ENCODE data around the gene PTPRN2. TPM values are rescaled to one million over a fixed set of nuclear protein-coding genes. Genes with fewer than 3 reads are reported as not detected.
"Not testable (repeated sequence)": the region's sequence is repeated elsewhere in the genome, so short reads cannot be mapped to it uniquely, and the experiment has no call there.

The PTPRN2 gene
- total and polyA plus RNA-seq, 2 donors (not counting 1 experiment from before 2014, with no cell fraction given): 0.54 to 1.2 TPM

- no peak overlapping the region for H3K9ac ChIP-seq (ENCODE audit: insufficient read depth, low read length)
- no peak for DNase-seq (ENCODE audit: low read depth in 2 of 2)
- H3K79me2 ChIP-seq (ENCODE audit: control insufficient read depth, insufficient read depth, low read length): no peaks in the 10 kb centered on the region
- no peak overlapping the region for H2AFZ ChIP-seq (ENCODE audit: low read length)
- H4K20me1 ChIP-seq (ENCODE audit: control insufficient read depth, extremely low read depth, insufficient read depth, low read length): no peaks in the 10 kb centered on the region
- no peaks in the 10 kb centered on the region for H3K36me3 ChIP-seq (ENCODE audit: control insufficient read depth, insufficient read depth, low read length)
- TF ChIP-seq EZH2 (IDR thresholded peaks at IDR 0.05; ENCODE audit: low read length, missing control alignments): no peak
- TF ChIP-seq, protein P1, sequence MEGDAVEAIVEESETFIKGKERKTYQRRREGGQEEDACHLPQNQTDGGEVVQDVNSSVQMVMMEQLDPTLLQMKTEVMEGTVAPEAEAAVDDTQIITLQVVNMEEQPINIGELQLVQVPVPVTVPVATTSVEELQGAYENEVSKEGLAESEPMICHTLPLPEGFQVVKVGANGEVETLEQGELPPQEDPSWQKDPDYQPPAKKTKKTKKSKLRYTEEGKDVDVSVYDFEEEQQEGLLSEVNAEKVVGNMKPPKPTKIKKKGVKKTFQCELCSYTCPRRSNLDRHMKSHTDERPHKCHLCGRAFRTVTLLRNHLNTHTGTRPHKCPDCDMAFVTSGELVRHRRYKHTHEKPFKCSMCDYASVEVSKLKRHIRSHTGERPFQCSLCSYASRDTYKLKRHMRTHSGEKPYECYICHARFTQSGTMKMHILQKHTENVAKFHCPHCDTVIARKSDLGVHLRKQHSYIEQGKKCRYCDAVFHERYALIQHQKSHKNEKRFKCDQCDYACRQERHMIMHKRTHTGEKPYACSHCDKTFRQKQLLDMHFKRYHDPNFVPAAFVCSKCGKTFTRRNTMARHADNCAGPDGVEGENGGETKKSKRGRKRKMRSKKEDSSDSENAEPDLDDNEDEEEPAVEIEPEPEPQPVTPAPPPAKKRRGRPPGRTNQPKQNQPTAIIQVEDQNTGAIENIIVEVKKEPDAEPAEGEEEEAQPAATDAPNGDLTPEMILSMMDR (conservative IDR thresholded peaks at IDR 0.05 in 1 of 2, IDR thresholded peaks at IDR 0.05 in 1 of 2; ENCODE audit: low read depth in 1 of 2, low read length in 2 of 2): no peak
- no peaks in the 10 kb centered on the region for H3K4me1 ChIP-seq (ENCODE audit: control insufficient read depth, extremely low read depth, insufficient read depth, low read length)
- H3K27ac ChIP-seq (ENCODE audit: insufficient read depth, low read length): no peak overlapping the region
- H3K4me2 ChIP-seq (ENCODE audit: extremely low read depth, insufficient read depth, low read length): no peak overlapping the region
- H3K4me3 ChIP-seq (replicated peaks in 1 of 4; ENCODE audit: control extremely low read depth in 1 of 4, insufficient read depth in 1 of 4, low read depth in 3 of 4, low read length in 4 of 4): no peak overlapping the region
- no peaks in the 10 kb centered on the region for H3K9me3 ChIP-seq (ENCODE audit: control insufficient read depth, insufficient read depth, low read depth, low read length)
- H3K27me3 ChIP-seq (ENCODE audit: control insufficient read depth, insufficient read depth, low read length): no peaks in the 10 kb centered on the region
These were observed 650.2 kb downstream of the PTPRN2 start for GRCh38 chr7:157937406-157937805.

GRCh38 chr7:157936976-157937375 is 650.6 kb downstream of the PTPRN2 start:
- no peak for DNase-seq (ENCODE audit: low read depth in 2 of 2)
- no peak overlapping the region for H2AFZ ChIP-seq (ENCODE audit: low read length)
- H3K79me2 ChIP-seq (ENCODE audit: control insufficient read depth, insufficient read depth, low read length): no peaks in the 10 kb centered on the region
- no peak overlapping the region for H3K4me2 ChIP-seq (ENCODE audit: extremely low read depth, insufficient read depth, low read length)
- H3K36me3 ChIP-seq (ENCODE audit: control insufficient read depth, insufficient read depth, low read length): no peaks in the 10 kb centered on the region
- H3K27me3 ChIP-seq (ENCODE audit: control insufficient read depth, insufficient read depth, low read length): no peaks in the 10 kb centered on the region
- no peaks in the 10 kb centered on the region for H4K20me1 ChIP-seq (ENCODE audit: control insufficient read depth, extremely low read depth, insufficient read depth, low read length)
- H3K4me1 ChIP-seq (ENCODE audit: control insufficient read depth, extremely low read depth, insufficient read depth, low read length): no peaks in the 10 kb centered on the region
- no peak overlapping the region for H3K27ac ChIP-seq (ENCODE audit: insufficient read depth, low read length)
- no peak overlapping the region for H3K4me3 ChIP-seq (replicated peaks in 1 of 4; ENCODE audit: control extremely low read depth in 1 of 4, insufficient read depth in 1 of 4, low read depth in 3 of 4, low read length in 4 of 4)
- no peaks in the 10 kb centered on the region for H3K9me3 ChIP-seq (ENCODE audit: control insufficient read depth, insufficient read depth, low read depth, low read length)
- H3K9ac ChIP-seq (ENCODE audit: insufficient read depth, low read length): no peak overlapping the region
- TF ChIP-seq, protein P1 (conservative IDR thresholded peaks at IDR 0.05 in 1 of 2, IDR thresholded peaks at IDR 0.05 in 1 of 2; ENCODE audit: low read depth in 1 of 2, low read length in 2 of 2): no peak
- no peak for TF ChIP-seq EZH2 (IDR thresholded peaks at IDR 0.05; ENCODE audit: low read length, missing control alignments)

DNA sequence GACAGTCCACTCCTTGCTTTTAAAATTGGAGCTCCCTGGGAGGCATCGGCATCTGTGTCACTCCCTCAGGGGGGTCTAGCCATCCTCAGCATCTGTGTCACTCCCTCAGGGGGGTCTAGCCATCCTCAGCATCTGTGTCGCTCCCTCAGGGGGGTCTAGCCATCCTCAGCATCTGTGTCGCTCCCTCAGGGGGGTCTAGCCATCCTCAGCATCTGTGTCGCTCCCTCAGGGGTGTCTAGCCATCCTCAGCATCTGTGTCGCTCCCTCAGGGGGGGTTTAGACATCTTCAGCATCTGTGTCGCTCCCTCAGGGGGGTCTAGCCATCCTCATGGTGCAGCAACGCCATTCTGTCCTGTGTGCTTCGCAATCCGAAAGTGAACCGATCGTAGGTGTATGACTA is 651.9 kb downstream of the PTPRN2 start:
- not testable (repeated sequence) for H3K79me2 ChIP-seq (ENCODE audit: control insufficient read depth, insufficient read depth, low read length); H4K20me1 ChIP-seq (ENCODE audit: control insufficient read depth, extremely low read depth, insufficient read depth, low read length); DNase-seq (ENCODE audit: low read depth in 2 of 2); H3K27ac ChIP-seq (ENCODE audit: insufficient read depth, low read length); H3K4me2 ChIP-seq (ENCODE audit: extremely low read depth, insufficient read depth, low read length); H3K9ac ChIP-seq (ENCODE audit: insufficient read depth, low read length); H2AFZ ChIP-seq (ENCODE audit: low read length); H3K9me3 ChIP-seq (ENCODE audit: control insufficient read depth, insufficient read depth, low read depth, low read length); H3K4me1 ChIP-seq (ENCODE audit: control insufficient read depth, extremely low read depth, insufficient read depth, low read length); H3K36me3 ChIP-seq (ENCODE audit: control insufficient read depth, insufficient read depth, low read length); H3K27me3 ChIP-seq (ENCODE audit: control insufficient read depth, insufficient read depth, low read length); H3K4me3 ChIP-seq (replicated peaks in 1 of 4; ENCODE audit: control extremely low read depth in 1 of 4, insufficient read depth in 1 of 4, low read depth in 3 of 4, low read length in 4 of 4)

- not testable (repeated sequence) for H3K36me3 ChIP-seq (ENCODE audit: control insufficient read depth, insufficient read depth, low read length); H3K79me2 ChIP-seq (ENCODE audit: control insufficient read depth, insufficient read depth, low read length); H3K4me3 ChIP-seq (replicated peaks in 1 of 4; ENCODE audit: control extremely low read depth in 1 of 4, insufficient read depth in 1 of 4, low read depth in 3 of 4, low read length in 4 of 4); H3K4me1 ChIP-seq (ENCODE audit: control insufficient read depth, extremely low read depth, insufficient read depth, low read length); H2AFZ ChIP-seq (ENCODE audit: low read length); H3K9me3 ChIP-seq (ENCODE audit: control insufficient read depth, insufficient read depth, low read depth, low read length); H3K9ac ChIP-seq (ENCODE audit: insufficient read depth, low read length); H3K27ac ChIP-seq (ENCODE audit: insufficient read depth, low read length); H3K27me3 ChIP-seq (ENCODE audit: control insufficient read depth, insufficient read depth, low read length); H3K4me2 ChIP-seq (ENCODE audit: extremely low read depth, insufficient read depth, low read length); H4K20me1 ChIP-seq (ENCODE audit: control insufficient read depth, extremely low read depth, insufficient read depth, low read length)
- peak in 1 of 2 donors; percentile 1 for DNase-seq (ENCODE audit: low read depth in 2 of 2)
These were observed 654.1 kb downstream of the PTPRN2 start for GRCh38 chr7:157933219-157934155.

All from fibroblast of lung (primary cell).